ENCODE results near the gene RBKS.
A peak's percentile ranks its signal among the peaks of the same experiment; 100 is the strongest.

The RBKS gene

DNA sequence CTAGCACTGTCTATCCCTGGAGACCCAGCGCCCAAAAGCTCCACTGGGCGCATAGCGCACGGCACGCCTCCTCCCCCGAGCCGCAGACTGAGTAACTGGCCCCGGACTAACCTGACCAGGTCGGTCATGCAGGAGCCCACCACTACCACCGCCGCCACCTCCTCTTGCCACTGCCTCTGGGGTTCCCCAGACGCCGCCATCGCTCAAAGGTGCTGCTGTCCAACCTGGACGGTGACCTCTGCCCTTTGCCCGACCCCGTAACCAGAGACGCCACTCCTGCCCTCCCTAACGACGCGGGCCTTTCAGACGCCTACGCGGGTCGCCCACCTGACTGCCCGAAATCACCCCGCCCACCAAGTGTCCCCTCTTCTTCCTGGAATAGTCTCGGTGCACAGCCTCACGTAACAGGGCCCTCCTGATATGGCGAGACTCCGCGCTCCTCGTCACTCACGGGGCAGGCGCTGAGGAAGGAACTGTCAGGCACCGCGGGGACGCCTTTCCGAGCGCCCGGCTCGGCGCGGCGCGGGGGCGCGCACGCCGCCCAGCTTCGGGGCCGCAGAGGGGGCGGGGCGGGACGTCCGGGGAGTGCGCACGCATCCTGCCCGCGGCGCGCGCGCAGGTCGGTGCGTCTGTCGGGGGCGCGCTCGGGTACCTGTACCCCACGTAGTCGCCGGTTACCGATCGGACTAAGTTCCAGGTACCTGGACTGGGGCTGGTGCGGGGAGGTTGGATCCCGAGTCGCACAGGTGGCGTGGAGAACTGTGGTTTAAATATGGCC lies at the start of gene RBKS, which contains the start of gene BABAM2:
Gene RBKS, minus strand, starts transcription at position 242 of the 778 bp plus-strand sequence. Its CDS starts 42 bp downstream, at position 200.
Gene BABAM2, plus strand, starts transcription at position 584 of the 778 bp plus-strand sequence. CDS start 3,828 bp downstream, outside the sequence.
- DNase-seq: peak; percentile 63

DNA sequence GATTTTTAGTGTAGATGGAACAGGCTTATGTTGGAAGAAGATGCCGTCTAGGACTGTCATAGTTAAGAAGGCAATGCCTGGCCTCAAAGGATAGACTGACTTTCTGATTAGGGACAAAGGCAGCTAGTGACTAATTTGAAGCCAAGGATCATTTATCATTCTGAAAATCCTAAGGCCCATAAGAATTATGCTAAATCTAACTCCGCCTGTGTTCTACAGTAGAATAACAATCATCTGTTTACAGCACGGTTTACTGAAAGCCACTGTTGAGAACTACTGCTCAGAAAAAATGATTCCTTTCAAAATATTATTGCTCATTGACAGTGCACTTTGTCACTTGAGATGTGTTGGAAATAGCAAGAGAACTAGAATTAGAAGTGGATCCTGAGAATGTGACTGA lies 44.8 kb upstream of the RBKS start:
- DNase-seq: no peak

DNA sequence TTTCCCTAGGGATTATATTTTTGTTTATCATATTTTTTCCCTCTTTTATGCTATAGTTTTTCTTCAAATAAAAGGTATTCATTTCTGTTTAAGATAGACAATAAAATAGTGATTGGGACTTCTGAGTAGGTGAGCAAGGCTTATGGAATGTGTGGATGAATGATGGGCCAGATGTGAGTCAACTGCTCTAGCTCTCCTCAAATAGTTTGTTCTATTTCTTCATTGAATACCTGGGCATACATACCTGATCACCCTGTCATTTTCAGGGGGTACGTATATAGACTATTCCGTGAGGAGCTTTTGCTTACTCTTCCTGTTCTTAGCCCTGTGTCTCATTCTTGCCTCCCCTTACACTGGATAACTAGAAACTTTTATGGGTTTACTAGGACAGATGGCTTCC lies 42.2 kb upstream of the RBKS start:
- DNase-seq: no peak

DNA sequence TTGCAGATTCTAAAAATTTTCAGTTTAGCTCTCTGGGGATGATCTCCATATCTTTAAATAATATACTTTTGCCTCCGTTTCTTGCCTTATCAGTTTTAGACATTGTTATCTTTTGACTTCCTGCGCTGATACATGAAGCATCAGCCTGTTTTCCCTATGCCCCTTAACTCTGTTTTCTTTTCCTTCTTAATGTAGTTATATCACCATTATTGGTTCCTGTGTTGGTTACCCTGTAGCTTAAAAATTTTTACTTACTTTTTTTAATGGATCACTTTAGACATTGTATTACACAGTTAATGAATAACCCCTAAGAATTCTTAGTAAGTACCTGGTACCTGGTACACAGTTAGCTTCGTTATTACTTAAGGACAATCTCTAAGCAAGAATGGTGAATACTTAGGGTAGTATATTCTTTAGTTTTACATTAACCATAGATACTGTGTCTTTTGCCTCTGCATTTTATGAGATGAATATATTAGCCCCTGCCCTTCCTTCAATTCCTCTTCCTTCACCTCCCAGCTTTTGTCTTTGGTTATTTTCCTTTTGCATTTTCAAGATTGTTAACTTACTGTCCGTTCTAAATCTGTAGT lies 41.3 kb upstream of the RBKS start:
- no peak for DNase-seq

DNA sequence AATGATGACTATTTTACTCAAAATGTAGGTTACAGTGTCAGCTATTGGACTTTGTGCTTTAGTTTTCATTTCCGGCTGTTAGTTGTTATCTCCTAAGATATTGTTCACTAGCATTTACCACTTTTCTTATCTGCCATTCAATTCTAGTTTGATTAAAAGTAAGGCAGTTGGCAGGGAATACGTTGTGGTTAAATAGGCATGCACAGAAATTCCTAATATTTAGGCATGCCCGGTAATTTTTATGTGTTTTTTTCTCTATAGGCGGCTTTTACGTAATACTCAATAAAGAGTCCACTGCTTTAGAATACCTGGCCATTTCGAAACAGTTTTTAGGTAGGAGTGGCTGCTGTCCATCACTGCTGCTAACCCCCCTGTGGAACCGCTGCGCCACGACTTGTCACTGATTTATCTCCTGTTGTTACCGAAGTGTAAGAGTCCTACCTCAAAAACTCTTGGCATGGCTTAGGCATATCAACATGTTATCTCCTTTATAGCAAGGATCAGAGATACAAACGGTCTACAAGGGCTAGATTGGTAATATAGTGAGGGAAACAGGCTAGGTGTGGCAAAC lies 39.8 kb upstream of the RBKS start:
- no peak for DNase-seq

DNA sequence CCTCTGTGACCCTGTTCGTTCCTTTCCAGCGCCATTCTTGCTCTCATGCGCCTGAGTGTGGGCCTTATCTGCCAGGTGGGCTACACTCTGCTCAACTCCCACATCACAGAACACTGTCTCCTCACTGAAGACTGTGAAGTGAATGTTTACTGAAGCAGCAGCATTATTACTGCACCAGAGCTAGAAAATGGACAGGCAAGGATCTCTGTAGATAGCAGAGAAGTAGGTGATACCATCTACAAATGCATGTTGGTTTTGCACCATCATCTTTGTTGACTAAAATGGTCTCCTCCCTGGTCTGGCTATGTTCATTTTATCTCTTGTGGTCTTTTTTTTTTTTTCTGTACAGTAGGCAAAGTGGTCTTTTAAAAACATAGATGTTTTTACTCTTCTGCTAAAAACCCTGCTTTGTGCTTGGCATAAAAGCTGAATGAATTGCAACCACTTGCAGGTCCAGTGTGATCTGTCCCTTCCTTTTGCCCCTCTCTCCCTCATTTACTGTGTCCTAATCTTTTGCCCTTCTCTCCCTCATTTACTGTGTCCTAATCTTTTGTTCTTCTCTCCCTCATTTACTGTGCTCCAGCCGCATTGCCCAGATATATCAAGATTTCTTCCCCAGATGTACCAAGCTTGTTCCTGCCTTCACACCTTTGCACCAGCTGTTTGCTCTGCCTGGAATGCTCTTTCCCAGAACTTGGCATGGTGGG lies 35.7 kb upstream of the RBKS start:
- no peak for DNase-seq

DNA sequence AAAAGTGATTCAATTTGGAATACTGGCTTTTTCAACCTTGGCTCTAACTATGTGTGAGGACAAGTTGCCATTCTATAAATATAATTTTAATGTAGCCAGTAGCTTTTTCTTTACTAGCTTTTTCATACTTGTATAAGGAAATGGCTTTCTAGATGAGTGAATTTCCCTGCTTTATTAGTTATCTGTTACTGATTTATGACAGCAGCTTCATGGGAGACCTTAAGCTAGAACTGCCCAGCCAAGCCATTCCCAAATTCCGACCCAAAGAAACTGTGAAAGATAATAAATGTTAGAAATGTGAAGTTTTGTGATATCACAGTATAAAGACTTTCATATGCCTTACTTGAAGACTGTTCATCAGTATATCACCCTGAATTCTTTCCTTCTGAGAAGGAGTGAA lies 32.7 kb upstream of the RBKS start:
- DNase-seq: no peak

DNA sequence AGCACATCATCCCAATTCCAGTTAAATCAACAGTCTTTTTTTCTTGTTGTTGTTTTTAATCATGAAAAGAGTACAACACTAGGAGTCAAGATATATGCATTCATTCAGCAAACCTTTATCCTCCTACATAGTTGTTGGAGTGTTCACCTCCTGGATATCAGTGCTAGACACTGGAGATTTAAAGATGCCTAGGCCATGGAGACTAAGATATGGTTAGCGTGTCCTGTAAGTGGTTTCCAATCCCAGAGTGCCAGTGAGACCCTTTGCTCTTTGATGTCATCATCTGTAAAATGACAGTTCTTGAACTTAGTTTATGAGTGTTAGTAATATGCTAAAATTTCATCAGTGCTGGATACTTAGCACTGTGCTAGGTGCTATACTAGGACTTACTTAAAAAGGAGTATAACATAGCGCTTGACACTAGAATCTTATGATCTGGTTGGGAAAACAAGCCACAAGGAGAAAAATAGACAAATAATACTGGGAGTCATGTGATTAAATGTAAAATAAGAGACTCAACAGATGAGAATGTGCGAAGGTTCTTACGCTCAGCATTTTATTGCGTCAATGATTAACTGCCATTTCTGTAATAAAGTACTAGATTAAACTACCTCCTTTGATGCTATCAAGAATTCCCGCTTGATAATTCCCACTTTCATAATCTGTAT lies 31.8 kb upstream of the RBKS start:
- DNase-seq: no peak

DNA sequence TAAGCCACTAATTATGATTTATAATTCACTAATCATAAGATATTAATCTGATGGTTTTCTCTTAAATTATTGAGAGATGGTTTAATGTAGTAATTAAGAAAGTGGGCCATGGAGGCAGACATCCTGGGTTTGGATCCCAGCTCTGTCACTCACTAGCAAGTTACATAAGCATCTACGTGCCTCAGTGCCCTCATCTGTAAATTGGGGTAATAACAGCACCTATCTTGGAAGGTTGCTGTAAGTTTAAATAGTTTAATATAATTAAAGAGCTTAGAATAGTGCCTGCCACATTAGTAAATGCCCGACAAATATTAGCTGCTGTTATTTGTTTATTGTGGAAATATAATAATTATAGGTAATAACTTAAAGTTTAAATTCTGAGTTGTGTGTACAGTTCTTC lies 31.2 kb upstream of the RBKS start:
- DNase-seq: no peak

DNA sequence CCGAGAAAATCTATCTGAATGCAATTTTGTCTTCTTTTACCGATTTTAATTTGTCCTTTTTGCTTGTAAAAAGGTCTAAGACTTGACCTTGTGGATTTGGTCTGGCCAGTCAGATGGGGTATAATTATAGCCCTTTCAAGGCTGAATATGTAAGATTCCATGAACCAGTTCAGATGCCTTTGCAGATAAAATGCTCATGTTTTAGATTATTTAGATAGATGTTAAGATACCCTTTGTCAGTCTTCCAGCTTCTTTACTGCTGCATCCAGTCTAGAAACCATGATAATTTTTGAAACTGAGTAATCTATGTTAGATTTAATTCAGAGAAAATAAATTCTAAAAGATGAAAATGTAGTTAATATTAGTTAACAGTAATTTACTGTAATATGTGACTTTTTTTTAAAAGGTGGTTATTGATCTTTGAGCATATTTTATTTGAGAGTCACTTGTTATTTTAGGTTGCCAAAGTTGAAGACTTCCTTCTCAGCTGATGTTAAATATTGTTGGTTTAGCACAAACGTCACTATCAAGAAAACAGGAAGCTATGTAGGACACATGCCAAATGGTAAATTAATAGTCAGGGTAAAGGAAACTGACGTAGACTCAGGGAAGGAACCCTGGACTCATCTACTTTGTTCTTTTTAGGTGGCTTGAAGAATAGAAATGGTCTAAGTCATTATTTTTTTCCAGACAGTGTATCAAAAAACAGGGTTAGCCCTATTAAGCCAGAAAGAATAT lies 30.1 kb upstream of the RBKS start:
- DNase-seq: no peak

DNA sequence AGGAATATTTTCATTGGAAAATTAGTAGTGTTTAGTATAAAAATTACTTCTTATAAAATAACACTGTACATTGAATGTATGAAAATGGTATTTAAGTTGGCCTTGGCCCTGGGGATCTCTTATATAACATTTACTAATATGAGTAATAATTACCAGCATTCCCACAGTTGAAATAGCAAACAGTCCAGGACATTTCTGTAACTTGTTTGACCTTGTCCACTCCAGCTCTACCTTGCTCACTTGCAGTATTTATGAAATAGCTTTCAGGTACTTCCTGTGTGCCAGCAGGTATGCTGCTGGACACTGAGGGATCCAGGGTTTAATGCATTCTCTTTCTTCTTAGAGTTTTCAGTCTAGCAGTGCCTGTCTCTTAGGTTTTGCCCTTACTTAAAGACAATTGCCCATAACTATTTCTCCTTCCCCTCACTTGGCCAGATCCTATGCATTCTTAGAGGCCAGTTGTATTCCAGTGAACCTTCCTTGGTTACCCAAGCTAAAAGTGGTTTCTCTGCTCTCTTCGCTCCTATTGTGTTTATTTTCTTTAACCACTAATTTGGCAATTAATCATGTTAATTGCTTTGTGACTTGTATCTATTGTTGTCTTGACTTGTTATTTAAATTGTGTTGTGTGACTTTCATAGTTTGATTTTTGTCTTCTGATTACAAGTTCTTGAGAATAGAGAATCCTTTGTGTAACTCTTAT lies 26.3 kb upstream of the RBKS start:
- DNase-seq: no peak

DNA sequence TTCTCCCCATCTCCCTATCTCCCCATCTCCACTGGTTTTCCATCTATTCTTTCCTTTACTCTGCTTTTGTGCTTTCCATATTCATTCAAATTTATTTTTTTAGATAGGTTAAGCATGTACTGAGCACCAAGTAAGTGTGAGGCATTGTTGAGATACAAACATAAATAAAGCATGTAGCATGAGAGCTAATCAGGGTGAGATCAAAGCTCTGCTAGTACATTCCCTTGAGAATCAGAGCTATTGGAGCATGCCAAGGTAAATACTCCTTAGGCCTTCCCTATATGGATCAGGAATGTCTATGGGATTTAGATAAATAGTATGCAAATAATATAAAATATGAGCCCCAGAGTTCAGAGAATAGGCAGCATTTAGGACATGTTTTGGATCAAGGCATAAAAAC lies 25.7 kb upstream of the RBKS start:
- peak; percentile 10 for DNase-seq

DNA sequence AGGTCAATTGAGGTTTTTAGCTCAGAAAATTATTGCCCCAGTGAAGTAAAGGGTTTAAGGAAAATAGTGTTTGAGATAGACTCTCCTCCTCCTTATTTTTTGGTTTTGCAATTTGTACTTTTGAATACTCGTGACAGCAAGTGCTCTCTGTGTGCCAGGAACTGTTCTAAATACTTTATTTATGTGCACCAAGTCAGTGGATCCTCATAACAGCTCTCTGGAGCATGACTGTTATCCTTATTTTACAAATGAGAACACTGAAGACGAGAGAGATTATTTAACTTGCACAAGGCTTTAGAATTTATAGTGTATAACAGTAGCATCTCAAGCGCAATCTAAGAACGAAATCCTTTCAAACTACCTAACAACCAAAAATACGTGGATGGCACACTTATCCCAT lies 25.0 kb upstream of the RBKS start:
- DNase-seq: no peak

DNA sequence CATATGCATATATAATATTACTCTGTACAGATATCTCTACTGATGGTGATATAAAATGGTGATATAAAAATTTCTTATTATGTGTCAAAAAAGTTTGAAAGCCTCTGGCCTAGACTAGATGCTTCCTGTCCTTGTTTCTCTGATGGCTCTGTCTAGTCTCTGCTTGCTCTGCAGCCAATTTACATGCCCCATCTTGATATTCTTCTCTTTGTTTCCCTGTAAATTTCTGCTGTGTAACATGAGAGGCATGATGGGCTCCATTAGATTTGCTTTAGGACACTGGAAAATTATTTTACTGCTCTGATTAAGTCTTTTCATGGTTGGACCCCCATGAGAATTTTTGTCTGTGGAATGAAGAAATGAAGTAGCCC lies 24.6 kb upstream of the RBKS start:
- DNase-seq: no peak

DNA sequence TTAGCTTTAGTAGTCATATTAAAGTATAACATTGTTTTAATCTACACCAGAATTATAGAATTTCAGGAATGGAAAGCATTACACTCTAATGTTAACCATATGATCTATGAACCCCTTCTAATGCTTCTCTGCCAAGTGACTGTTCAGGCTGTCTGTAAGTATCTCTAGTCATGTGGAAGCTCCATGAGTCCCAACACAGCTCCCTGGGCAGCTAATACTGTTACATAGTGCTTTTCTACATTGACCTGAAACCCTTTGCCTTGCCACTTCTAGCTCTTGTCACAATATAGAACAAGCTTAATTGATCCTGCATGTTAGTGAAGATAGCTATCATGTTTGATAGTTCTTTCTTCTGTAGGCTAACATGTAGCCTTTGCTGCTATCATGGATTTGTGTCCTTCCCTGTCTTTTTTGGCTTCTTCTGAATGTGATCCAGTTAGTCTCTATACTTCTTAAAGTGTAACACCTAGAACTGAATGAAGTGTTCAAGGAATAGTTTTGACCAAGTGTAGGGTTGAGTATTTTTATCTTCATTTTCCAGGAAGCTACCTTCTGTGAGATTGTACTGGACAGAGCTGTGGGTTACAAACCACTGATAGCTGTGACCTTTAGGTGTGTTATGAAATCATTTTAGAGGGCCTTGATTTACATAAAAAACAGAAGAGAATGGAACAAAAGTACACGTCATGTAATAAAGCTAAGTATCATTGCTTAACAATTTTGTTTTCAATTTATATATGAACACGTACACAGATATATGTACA lies 24.0 kb upstream of the RBKS start:
- no peak for DNase-seq

DNA sequence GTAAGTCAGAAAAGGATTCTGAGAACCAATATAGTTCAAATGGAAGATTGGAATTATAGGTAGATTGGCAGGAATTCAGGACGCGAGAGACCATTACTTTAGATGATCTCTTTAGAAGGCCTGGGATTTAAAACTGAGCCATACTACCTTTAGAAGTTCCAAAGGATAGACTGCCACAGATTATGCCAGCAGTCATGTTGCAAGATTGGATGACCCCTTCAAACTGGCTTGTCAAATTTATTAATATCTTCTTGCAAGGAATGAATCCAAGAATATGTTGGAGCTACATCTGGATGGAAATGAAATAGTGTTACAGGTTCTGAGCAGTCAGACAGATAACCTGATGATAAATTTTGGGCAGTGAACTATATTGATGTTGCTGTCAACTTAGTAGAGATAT lies 22.3 kb upstream of the RBKS start:
- DNase-seq: no peak

DNA sequence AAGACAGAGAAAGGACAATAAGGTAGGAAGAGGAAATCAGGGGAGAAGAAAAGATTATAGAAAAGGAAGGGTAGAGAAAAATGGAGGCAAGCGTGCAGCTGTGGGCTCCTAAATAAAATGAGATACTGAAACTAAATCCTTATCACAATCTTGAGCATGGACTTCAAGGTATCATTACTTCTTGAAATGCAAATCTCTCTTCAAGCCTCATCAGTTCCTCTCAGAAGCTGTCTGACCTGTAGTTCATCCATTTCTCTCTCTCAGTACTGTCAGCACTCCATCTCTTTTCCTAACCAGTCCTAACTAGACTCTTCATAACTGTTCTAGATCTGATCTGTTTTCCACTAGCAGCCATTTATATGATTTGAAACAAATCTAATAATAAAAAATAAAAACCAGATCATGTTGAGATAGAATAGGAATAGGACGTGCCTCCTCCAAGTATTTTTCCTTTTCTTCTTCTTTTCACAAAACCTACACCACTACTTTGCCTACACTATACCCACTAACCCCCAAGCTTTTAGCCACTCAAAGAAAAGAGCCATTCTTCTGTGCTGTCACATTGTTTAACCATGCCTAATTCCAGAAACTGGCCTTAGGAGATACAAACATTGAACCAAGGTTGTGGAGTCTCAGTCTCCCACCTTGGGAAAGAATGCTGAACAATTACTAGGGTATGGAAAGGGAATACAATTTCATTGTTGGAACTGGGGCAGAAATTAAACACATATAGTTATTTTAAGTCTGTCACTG lies 21.4 kb upstream of the RBKS start:
- no peak for DNase-seq

DNA sequence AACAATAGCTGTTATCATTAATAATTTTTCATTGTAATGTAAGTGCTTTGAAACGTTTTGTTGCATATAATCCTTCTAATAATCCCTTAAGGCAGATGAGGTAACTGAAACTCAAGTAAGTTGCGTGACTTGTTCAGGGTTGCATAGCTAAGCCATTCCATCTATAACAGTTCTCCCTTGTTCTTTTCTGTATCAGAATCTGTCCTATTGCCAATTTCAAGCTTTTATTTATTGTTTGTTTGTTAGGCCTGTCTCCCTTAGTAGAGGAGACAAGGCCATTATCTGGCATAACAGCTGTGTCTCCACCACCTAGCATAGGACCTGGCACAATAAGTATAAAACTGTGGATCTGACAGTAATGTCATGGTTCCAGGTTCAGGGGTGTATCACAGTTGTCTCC lies 19.7 kb upstream of the RBKS start:
- no peak for DNase-seq

DNA sequence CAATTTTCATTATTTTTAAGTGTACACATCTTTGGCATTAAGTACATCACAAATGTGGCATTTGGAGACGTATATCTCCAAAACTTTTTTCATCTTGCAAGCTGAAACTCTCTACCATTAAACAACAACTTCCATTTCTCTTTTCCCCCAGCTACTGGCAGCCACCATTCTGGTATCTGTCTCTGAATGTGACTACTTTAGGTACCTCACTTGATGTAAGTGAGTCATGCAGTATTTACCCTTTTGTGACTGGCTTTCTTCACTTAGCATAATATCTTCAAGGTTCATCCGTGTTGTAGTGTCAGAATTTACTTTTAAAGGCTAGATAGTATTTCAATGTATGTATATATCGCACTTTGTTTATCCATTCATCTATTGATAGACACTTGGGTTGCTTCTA lies 17.4 kb upstream of the RBKS start:
- DNase-seq: no peak

DNA sequence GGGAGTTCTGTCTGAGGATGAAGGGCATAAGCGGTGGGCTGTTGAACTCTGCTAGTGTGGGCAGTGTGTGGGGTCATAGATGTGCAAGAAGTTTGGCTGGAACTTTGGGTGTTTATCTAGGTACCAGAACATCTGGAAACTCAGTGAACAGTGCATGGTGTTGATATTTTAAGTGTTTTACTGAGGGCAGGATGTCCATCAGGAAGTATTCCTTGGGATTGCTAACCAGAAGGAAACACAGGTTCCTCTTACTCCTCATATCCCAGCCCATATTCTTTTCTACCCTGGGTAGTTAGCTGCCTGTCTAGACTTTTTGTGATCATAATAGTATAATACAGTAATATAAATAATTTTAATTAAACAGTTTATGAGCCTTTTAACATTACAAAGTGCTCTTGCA lies 15.9 kb upstream of the RBKS start:
- DNase-seq: no peak

DNA sequence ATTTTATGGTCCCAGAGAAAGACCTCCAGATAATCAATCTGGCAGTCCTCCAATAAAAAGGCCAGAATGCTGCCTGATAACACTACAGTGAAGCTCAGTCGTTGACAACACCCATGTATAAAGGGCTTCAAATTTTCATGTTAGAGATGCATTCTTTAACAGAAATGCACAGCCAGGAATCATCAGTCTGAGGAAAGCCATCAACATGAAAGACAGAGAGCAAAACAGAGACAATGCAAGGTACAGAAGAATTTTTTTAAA lies 14.1 kb upstream of the RBKS start:
- DNase-seq: no peak

All from NCI-H510A (cell line).